Amniotic stem cell (primary cell): ENCODE data around the gene CCL22.
"Not testable (repeated sequence)": the region's sequence is repeated elsewhere in the genome, so short reads cannot be mapped to it uniquely, and the experiment has no call there.

ENCODE experiments used
- DNase-seq: peaks from one replicate; lab custom pipeline; 2025; lab: John Stamatoyannopoulos, UW

The CCL22 gene

GRCh38 chr16:57394444-57394843 lies 35.9 kb downstream of the CCL22 start:
- DNase-seq = no peak

- no peak for DNase-seq
Measured at GRCh38 chr16:57395026-57395425, 36.4 kb downstream of the CCL22 start.

- DNase-seq = no peak
Measured at GRCh38 chr16:57396786-57397185, 38.2 kb downstream of the CCL22 start.

- not testable (repeated sequence) for DNase-seq
Measured at GRCh38 chr16:57397493-57397892, 38.9 kb downstream of the CCL22 start.

- DNase-seq = no peak
Measured at GRCh38 chr16:57401943-57402640, 43.5 kb downstream of the CCL22 start.

- no peak for DNase-seq
Measured at GRCh38 chr16:57403965-57404817, 45.6 kb downstream of the CCL22 start, which contains the start of gene CCL17. Gene CCL17 (plus strand): TSS chr16:57404767. CDS start chr16:57413933, 9,166 bp downstream.

GRCh38 chr16:57405097-57405496 lies 46.5 kb downstream of the CCL22 start:
- no peak for DNase-seq

- DNase-seq = no peak
Measured at GRCh38 chr16:57406881-57407280, 48.3 kb downstream of the CCL22 start.

- DNase-seq = no peak
Measured at GRCh38 chr16:57407521-57408353, 49.2 kb downstream of the CCL22 start.

GRCh38 chr16:57409065-57409464 lies 50.5 kb downstream of the CCL22 start:
- no peak for DNase-seq

GRCh38 chr16:57409870-57410587 lies 51.4 kb downstream of the CCL22 start:
- no peak for DNase-seq

- no peak for DNase-seq
Measured at GRCh38 chr16:57411362-57411976, 52.9 kb downstream of the CCL22 start.

GRCh38 chr16:57412584-57412983 lies 54.0 kb downstream of the CCL22 start:
- no peak for DNase-seq

GRCh38 chr16:57413301-57413730 lies 54.7 kb downstream of the CCL22 start:
- no peak for DNase-seq

- DNase-seq = no peak
Measured at GRCh38 chr16:57413733-57414132, 55.1 kb downstream of the CCL22 start.
